ENCODE results near the gene ADRA2B. TPM values are rescaled to one million over a fixed set of nuclear protein-coding genes. Genes with fewer than 3 reads are reported as not detected.
A peak's percentile ranks its signal among the peaks of the same experiment; 100 is the strongest.

ADRA2B gene
- polyA plus RNA-seq, 3 donors, result 1.6 TPM; not detected in 2

DNA sequence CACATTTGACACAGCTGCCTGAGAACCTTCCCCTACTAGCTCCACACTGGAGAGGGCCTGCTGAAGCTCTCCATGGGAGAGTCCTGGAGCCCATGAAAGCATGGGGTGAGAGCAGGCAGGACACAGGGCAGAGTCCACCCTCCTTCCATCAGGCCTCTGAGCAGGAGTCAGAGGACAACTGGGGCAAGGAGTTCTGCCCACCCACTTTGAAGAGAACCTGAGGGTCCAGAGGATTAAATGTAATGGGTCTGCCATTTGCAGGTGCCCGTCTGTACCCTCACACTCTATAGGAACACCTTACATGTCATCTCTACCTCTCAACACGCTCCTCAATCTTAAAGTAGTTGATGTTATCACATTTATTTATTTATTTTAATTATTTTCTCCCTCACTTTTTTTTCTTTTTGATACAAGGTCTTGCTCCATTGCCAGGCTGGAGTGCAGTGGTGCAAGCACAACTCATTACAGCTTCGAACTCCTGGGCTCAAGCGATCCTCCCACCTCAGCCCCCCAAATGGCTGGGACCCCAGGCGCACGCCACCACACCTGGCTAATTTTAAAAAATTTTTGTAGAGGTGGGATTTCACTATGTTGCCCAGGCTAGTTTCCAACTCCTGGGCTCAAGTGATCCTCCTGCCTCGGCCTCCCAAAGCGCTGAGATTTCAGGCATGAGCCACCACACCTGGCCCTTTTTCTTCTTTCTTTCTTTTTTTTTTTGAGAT, 10.2 kb downstream of the ADRA2B start:
- no peak overlapping the region for H2AFZ ChIP-seq (ENCODE audit: insufficient read depth, low read depth, low read length, poor library complexity, severe bottlenecking)
- no peak overlapping the region for H3K27ac Mint-ChIP-seq
- no peaks in the 10 kb centered on the region for H3K79me2 ChIP-seq (ENCODE audit: insufficient read depth, low read length)
- peaks cover 13% of the 10 kb centered on the region for H3K4me1 Mint-ChIP-seq
- peaks cover 4 to 16% (median 8%) of the 10 kb centered on the region in 3 donors for H3K27me3 Mint-ChIP-seq (ENCODE audit: low read depth in 3 of 3)
- no peaks in the 10 kb centered on the region for H3K36me3 ChIP-seq (replicated peaks in 1 of 2; ENCODE audit: control insufficient read depth in 1 of 2, insufficient read depth in 2 of 2, low read length in 2 of 2)
- no peak overlapping the region for H3K9ac ChIP-seq (ENCODE audit: insufficient read depth, low read length, poor library complexity, severe bottlenecking)
- WGBS (ENCODE audit: insufficient coverage), result no CpG with 5 or more reads among the region's 8 CpGs
- H3K4me2 ChIP-seq (replicated peaks; ENCODE audit: extremely low read depth, low read length, poor library complexity, severe bottlenecking), result no peak overlapping the region
- TF ChIP-seq, protein P1, sequence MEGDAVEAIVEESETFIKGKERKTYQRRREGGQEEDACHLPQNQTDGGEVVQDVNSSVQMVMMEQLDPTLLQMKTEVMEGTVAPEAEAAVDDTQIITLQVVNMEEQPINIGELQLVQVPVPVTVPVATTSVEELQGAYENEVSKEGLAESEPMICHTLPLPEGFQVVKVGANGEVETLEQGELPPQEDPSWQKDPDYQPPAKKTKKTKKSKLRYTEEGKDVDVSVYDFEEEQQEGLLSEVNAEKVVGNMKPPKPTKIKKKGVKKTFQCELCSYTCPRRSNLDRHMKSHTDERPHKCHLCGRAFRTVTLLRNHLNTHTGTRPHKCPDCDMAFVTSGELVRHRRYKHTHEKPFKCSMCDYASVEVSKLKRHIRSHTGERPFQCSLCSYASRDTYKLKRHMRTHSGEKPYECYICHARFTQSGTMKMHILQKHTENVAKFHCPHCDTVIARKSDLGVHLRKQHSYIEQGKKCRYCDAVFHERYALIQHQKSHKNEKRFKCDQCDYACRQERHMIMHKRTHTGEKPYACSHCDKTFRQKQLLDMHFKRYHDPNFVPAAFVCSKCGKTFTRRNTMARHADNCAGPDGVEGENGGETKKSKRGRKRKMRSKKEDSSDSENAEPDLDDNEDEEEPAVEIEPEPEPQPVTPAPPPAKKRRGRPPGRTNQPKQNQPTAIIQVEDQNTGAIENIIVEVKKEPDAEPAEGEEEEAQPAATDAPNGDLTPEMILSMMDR (IDR thresholded peaks at IDR 0.05), result no peak
- H3K4me1 ChIP-seq (ENCODE audit: control insufficient read depth in 1 of 2, insufficient read depth in 2 of 2, low read length in 2 of 2), result peaks cover 6 to 15% of the 10 kb centered on the region in 2 donors
- intact Hi-C loops (cut with micrococcal nuclease), result no loop called here
- H4K20me1 ChIP-seq (ENCODE audit: insufficient read depth, low read length), result no peaks in the 10 kb centered on the region
- peaks cover 13 to 27% (median 21%) of the 10 kb centered on the region in 7 donors for H3K9me3 Mint-ChIP-seq
- H3K4me3 Mint-ChIP-seq, result no peak overlapping the region
- H3K27me3 ChIP-seq (ENCODE audit: control insufficient read depth in 2 of 2, insufficient read depth in 2 of 2, low read length in 2 of 2), result no peaks in the 10 kb centered on the region
- no peak overlapping the region for H3K4me3 ChIP-seq (replicated peaks in 1 of 3; ENCODE audit: low read depth in 2 of 3, low read length in 3 of 3)
- no peak overlapping the region for H3K27ac ChIP-seq (ENCODE audit: low read depth in 1 of 2, low read length in 2 of 2)
- H3K9me3 ChIP-seq (replicated peaks in 1 of 2; ENCODE audit: control insufficient read depth in 1 of 2, insufficient read depth in 1 of 2, low read length in 2 of 2), result peaks cover 11 to 18% of the 10 kb centered on the region in 2 donors
- no peak for DNase-seq
- H3K36me3 Mint-ChIP-seq, result no peaks in the 10 kb centered on the region

DNA sequence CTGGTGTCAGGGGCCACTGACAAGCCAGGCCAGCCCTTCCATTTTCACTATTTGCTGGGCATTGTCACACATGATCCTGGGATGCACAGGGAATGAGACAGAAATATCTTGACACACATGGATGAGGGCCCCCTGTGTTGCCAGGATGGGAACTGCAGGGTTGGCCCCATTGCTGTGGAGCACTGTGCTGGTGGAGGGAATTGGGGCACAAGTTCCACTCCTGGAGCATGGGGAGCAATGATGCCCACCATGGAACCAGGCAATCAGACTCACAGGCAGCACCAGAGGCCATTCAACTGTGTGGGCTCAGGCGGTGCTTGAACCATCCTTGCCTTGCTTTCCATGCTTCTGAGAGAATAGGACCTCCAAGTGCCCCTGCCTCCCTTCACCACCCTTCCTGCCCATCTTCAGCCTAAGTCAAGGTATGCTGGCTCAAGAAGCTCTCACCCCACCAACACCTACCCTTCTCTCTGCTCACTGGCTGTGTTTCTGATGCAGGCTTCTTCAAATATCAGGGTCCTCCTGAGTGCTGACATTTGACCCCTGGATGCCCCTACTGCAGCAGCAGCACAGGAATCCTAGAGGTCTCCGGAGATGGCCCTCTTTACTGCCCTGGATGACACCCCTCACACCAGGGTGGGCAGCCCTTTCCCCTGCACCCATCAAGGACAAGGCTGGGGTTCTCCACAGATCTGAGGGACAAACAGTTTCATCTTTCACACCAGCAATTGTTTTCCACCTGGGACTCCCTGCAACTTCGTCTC, 11.0 kb downstream of the ADRA2B start:
- Mint-ChIP-seq H3K4me1 (peaks cover 14% of the 10 kb centered on the region), H3K36me3 (no peaks in the 10 kb centered on the region), H3K27ac (peak overlapping the region in 2 of 7 donors; percentile 68 to 73), H3K27me3 (ENCODE audit: low read depth in 3 of 3) (peaks cover 4 to 16% (median 8%) of the 10 kb centered on the region in 3 donors), H3K4me3 (no peak overlapping the region), H3K9me3 (peaks cover 13 to 27% (median 21%) of the 10 kb centered on the region in 7 donors)
- WGBS (ENCODE audit: insufficient coverage), result 94% methylated on average over 3 of the region's 3 CpGs
- Histone ChIP-seq H2AFZ (ENCODE audit: insufficient read depth, low read depth, low read length, poor library complexity, severe bottlenecking) (no peak overlapping the region), H3K9ac (ENCODE audit: insufficient read depth, low read length, poor library complexity, severe bottlenecking) (no peak overlapping the region), H3K4me3 (replicated peaks in 1 of 3; ENCODE audit: low read depth in 2 of 3, low read length in 3 of 3) (no peak overlapping the region), H3K27me3 (ENCODE audit: control insufficient read depth in 2 of 2, insufficient read depth in 2 of 2, low read length in 2 of 2) (no peaks in the 10 kb centered on the region), H3K4me2 (replicated peaks; ENCODE audit: extremely low read depth, low read length, poor library complexity, severe bottlenecking) (no peak overlapping the region), H3K27ac (ENCODE audit: low read depth in 1 of 2, low read length in 2 of 2) (no peak overlapping the region), H3K79me2 (ENCODE audit: insufficient read depth, low read length) (no peaks in the 10 kb centered on the region), H3K4me1 (ENCODE audit: control insufficient read depth in 1 of 2, insufficient read depth in 2 of 2, low read length in 2 of 2) (peaks cover 6 to 18% of the 10 kb centered on the region in 2 donors), H3K36me3 (replicated peaks in 1 of 2; ENCODE audit: control insufficient read depth in 1 of 2, insufficient read depth in 2 of 2, low read length in 2 of 2) (no peaks in the 10 kb centered on the region), H3K9me3 (replicated peaks in 1 of 2; ENCODE audit: control insufficient read depth in 1 of 2, insufficient read depth in 1 of 2, low read length in 2 of 2) (peaks cover 11 to 18% of the 10 kb centered on the region in 2 donors), H4K20me1 (ENCODE audit: insufficient read depth, low read length) (no peaks in the 10 kb centered on the region)
- intact Hi-C loops (cut with micrococcal nuclease), result no loop called here
- TF ChIP-seq, protein P1 (IDR thresholded peaks at IDR 0.05), result no peak
- no peak for DNase-seq

Data from CD14-positive monocyte (primary cell).